NT2/D1 (cell line): ENCODE data around the gene ZBTB22.

ENCODE experiments used
- SUZ12 ChIP-seq: IDR thresholded peaks from 2 replicates; pipeline ENCODE4 v1.6.1; 2011; ENCODE audit not compliant: insufficient read length, insufficient read depth; ENCODE audit errors: extremely low read depth
- YY1 ChIP-seq: IDR thresholded peaks from 2 replicates; pipeline ENCODE4 v1.6.1; 2011; ENCODE audit not compliant: insufficient read length, insufficient read depth
- ZNF274 ChIP-seq: IDR thresholded peaks from 2 replicates; pipeline ENCODE4 v1.6.1; 2011; ENCODE audit warnings: mild to moderate bottlenecking, low read depth, low read length

DNA sequence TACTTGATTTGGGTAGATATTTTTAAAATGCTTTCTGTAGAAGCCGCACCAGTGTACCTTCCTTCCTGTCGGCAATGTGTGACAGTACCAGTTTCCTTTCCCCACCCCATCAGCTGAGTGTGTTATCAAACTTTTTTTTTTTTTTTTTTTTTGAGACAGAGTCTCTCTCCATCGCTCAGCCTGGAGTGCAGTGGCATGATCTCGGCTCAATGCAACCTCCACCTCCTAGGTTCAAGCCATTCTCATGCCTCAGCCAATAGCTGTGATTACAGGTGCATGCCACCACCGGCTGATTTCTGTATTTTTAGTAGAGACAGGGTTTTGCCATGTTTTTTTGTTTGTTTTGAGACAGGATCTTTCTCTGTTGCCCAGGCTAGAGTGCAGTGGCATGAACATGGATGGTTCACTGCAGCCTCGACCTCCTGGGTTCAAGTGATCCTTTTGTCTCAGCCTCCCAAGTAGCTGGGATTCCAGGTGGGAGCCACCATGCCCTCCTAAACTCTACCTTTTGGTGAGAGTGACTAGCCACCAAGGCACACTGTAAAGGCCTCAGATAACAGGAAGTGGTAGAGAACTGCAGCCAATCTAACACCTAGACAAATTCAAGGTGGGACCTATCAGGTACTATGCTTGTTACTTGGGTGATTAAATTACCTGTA is 26.5 kb upstream of the ZBTB22 start:
- TF ChIP-seq YY1, result no peak
- TF ChIP-seq SUZ12, result no peak
- no peak for TF ChIP-seq ZNF274
